H1 (cell line): ENCODE results near the gene CUTA. TPM values are rescaled to one million over a fixed set of nuclear protein-coding genes. Genes with fewer than 3 reads are reported as not detected.

Experiments used
- CBX5 ChIP-seq: fragments of 300-800, 300-1000 bp; sonication (generic); IDR thresholded peaks from 2 replicates; pipeline ENCODE4 v1.7.1; 2016; ENCODE audit warnings: antibody characterized with exemption, low read length, low read depth
- CHD7 ChIP-seq: fragments of 300-600 bp; sonication (generic); IDR thresholded peaks from 2 replicates; pipeline ENCODE4 v1.7.1; 2012; ENCODE audit warnings: low read length, moderate library complexity, mild to moderate bottlenecking, inconsistent platforms; ENCODE audit not compliant: insufficient replicate concordance
- CREB1 ChIP-seq: IDR thresholded peaks from 2 replicates; pipeline ENCODE4 v1.6.1; 2012; ENCODE audit warnings: inconsistent platforms
- GABPA ChIP-seq: IDR thresholded peaks from 2 replicates; pipeline ENCODE4 v1.6.1; 2011; ENCODE audit warnings: mild to moderate bottlenecking, low read length, moderate library complexity, borderline replicate concordance; ENCODE audit not compliant: insufficient read depth
- MAX ChIP-seq: IDR thresholded peaks from 2 replicates; pipeline ENCODE4 v1.6.1; 2012; ENCODE audit warnings: inconsistent platforms
- NRF1 ChIP-seq: IDR thresholded peaks from 2 replicates; pipeline ENCODE4 v1.6.1; 2011; ENCODE audit warnings: mild to moderate bottlenecking, low read depth, low read length, improper control_type of control experiment
- PHF8 ChIP-seq: fragments of 200-600 bp; sonication (generic); conservative IDR thresholded peaks from 2 replicates; pipeline ENCODE4 v1.7.1; 2012; ENCODE audit warnings: low read depth, mild to moderate bottlenecking, inconsistent platforms, low read length, moderate library complexity
- SAP30 ChIP-seq: fragments of 300-600 bp; sonication (generic); IDR thresholded peaks from 2 replicates; pipeline ENCODE4 v1.7.1; 2012; ENCODE audit warnings: low read length, moderate library complexity, mild to moderate bottlenecking, inconsistent platforms; ENCODE audit not compliant: insufficient read depth, insufficient replicate concordance
- TAF1 ChIP-seq: IDR thresholded peaks from 2 replicates; pipeline ENCODE4 v1.6.1; 2011; ENCODE audit warnings: mild to moderate bottlenecking, low read depth, low read length
- polyA plus RNA-seq, 7 experiments: library from polyadenylated mRNA; depleted of rRNA in 3 of 7; stranded (reverse) in 5 of 7; unstranded in 2 of 7; fragments of >200 nt in 5 of 7; fragments of 200-250 nt in 2 of 7; gene quantifications; 1 replicate in 5 of 7; 2 replicates in 1 of 7; 4 replicates in 1 of 7; pipeline versions ENCODE4 v1.2.1 to v1.2.3, GENCODE V29; 2011 to 2013; ENCODE audit warnings: missing spikeins in 2 of 7, mixed read lengths in 2 of 7
- total RNA-seq: library from RNA; stranded (reverse); fragmentation: NEBNext Ultra II Directional; extraction: Animal tissue kit (Norgen Biotek cat#: 25700); gene quantifications from 2 replicates; pipeline ENCODE4 v1.2.1, GENCODE V29; 2021

The CUTA gene
- total and polyA plus RNA-seq, 2 of the 8 experiments (the other 6 are each of a cell fraction or from before 2014, with no cell fraction given): 297 to 460 TPM

GRCh38 chr6:33373960-33374910, 43.7 kb downstream of the CUTA start (continued):
- TF ChIP-seq CBX5 (no peak), SAP30 (no peak), GABPA (no peak), MAX (no peak), CHD7 (no peak), CREB1 (no peak), NRF1 (no peak), TAF1 (no peak), PHF8 (no peak)
